Effector CD8-positive, alpha-beta T cell (primary cell): ENCODE measurements around the gene SYCP2L.

Experiments used
- DNase-seq: peaks from one replicate; lab custom pipeline; 2025; lab: John Stamatoyannopoulos, UW

The SYCP2L gene

GRCh38 chr6:11007715-11008608, 121.1 kb downstream of the SYCP2L start:
- no peak for DNase-seq

- no peak for DNase-seq
Measured at GRCh38 chr6:11008821-11009220, 122.0 kb downstream of the SYCP2L start.

- DNase-seq: no peak
Measured at GRCh38 chr6:11009353-11009752, 122.5 kb downstream of the SYCP2L start.

GRCh38 chr6:11011787-11012234, 125.0 kb downstream of the SYCP2L start:
- DNase-seq: no peak

- no peak for DNase-seq
Measured at GRCh38 chr6:11012295-11012754, 125.5 kb downstream of the SYCP2L start.

GRCh38 chr6:11012976-11013720, 126.3 kb downstream of the SYCP2L start:
- no peak for DNase-seq

- no peak for DNase-seq
Measured at GRCh38 chr6:11013721-11014070, 126.8 kb downstream of the SYCP2L start.

GRCh38 chr6:11015102-11015501, 128.2 kb downstream of the SYCP2L start:
- no peak for DNase-seq

GRCh38 chr6:11016452-11016851, 129.6 kb downstream of the SYCP2L start:
- no peak for DNase-seq

- no peak for DNase-seq
Measured at GRCh38 chr6:11017090-11017489, 130.2 kb downstream of the SYCP2L start.

GRCh38 chr6:11018225-11018624, 131.4 kb downstream of the SYCP2L start:
- DNase-seq: no peak

- DNase-seq: no peak
Measured at GRCh38 chr6:11021003-11021402, 134.2 kb downstream of the SYCP2L start.

GRCh38 chr6:11021714-11022113, 134.9 kb downstream of the SYCP2L start:
- no peak for DNase-seq

GRCh38 chr6:11023032-11023431, 136.2 kb downstream of the SYCP2L start:
- no peak for DNase-seq
